NCI-H460 (cell line): ENCODE data around the gene SIAH3. TPM values are rescaled to one million over a fixed set of nuclear protein-coding genes. Genes with fewer than 3 reads are reported as not detected.
"Not testable (repeated sequence)": the region's sequence is repeated elsewhere in the genome, so short reads cannot be mapped to it uniquely, and the experiment has no call there.

ENCODE experiments used
- DNase-seq: peaks from one replicate; pipeline ENCODE4 v3.0.0-alpha.2; 2016; ENCODE audit warnings: low read depth; ENCODE audit errors: extremely low read depth
- total RNA-seq: library from RNA; depleted of rRNA; stranded (reverse); fragments of >200 nt; shearing (Covaris generic); gene quantifications from 2 replicates; pipeline ENCODE4 v1.2.3, GENCODE V29; 2014

SIAH3 gene
- total RNA-seq, 1 experiment from 2014 or later: not detected

- no peak for DNase-seq
Measured at GRCh38 chr13:45784755-45785675, 66.5 kb downstream of the SIAH3 start.

DNA sequence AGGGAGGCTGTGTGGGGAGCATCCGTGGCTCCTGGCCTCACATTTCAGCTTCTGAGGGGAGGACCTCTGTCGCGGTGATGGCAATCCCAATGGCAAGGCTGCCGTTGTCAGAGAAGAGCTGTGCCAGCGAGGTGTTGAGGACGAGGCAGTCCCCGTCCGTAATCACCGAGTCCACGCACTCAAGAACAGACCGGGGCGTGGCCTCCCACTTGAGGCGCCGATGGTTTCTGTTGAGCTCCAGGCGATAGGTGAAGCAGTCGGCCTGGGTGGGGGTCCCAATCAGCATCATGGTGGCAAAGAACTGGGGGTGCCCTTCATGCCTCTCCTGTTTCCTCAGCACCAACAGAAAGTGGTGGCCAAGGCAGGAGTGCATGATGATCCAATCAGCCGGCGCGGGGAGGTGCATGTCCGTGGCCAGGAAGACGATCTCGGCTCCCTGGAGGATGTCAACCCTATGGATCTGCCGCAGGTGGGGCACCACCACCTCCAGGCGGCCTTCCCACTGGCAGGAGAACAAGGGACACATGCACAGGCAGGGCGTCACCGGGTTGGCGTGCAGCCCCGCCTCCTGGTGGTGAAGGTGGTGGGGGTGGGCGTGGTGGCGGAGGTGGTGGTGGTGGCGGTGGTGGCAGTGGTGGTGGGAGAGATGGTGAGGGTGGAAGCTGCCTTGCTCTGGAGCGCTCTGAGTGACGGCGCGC, 68.1 kb downstream of the SIAH3 start:
- no peak for DNase-seq

- no peak for DNase-seq
Measured at GRCh38 chr13:45782327-45783045, 69.1 kb downstream of the SIAH3 start.

DNA sequence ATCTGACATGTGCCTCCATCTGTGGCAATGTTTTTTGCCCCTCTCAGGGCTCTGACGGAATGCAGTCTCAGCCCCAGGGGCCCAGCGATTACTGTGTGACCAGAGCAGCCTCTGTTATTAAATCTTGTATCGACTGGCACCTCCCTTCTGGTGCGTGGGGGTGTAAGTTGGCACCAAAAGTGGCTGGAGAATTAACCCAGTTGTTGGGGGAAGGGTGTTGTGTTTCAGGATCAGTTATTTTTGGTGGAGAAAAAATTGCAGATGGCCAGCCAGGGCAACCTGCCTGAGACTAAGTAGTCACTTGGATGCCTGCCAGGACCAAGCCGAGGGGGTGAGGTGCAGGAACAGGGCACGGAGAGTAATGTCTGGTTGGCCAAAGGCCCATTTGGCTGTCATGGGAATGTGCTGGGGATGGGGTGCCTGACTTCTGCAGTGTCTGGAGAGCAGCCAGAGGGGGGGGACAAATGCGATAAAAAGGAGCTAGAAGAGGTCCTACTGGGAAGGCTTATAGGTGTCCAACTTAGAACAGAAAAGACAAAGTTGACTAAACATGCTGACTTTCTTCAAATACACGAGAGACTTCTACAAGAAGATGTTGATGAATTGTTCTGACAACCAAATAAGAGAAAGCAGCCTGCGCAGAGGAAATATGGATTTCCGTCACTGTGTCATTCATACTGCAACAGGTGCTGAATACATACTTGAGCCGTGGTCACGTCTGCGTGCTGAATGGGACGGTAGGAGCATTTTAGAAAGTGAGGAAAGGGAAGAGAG, 69.8 kb downstream of the SIAH3 start:
- DNase-seq: peak; percentile 7

GRCh38 chr13:45779901-45780300, 71.7 kb downstream of the SIAH3 start:
- DNase-seq: peak; percentile 78

GRCh38 chr13:45778882-45779281, 72.7 kb downstream of the SIAH3 start:
- DNase-seq: no peak

GRCh38 chr13:45776748-45777147, 74.8 kb downstream of the SIAH3 start:
- no peak for DNase-seq

DNA sequence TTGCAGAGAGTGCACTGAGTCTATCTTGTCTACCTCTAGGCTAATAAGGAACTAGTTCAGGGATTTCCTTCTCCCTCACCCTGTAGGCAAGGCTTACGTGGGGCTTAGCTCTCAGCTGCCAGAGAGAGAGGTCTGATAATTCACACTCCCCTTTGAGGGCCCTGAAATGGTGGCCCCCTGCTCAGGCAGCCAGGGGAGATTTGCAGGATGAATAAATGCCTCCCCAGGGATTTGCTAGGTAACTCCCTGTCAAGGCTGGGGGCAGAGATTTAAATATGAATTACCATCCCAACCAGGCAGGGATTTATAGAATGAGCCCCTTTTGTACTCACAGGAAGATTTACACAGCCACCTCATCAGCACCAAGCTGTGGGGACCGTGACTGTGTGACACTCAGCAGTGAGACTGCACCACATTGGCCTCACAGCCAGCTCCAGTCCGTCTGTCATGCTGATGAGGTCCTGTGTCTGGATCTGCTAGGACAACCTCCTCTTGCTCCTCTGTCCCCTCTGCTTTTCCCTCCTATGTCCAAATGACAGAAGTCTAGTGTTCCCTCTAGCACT, 76.1 kb downstream of the SIAH3 start:
- DNase-seq: no peak

- DNase-seq: no peak
Measured at GRCh38 chr13:45773944-45774343, 77.6 kb downstream of the SIAH3 start.

GRCh38 chr13:45773236-45773635, 78.3 kb downstream of the SIAH3 start:
- DNase-seq: no peak

DNA sequence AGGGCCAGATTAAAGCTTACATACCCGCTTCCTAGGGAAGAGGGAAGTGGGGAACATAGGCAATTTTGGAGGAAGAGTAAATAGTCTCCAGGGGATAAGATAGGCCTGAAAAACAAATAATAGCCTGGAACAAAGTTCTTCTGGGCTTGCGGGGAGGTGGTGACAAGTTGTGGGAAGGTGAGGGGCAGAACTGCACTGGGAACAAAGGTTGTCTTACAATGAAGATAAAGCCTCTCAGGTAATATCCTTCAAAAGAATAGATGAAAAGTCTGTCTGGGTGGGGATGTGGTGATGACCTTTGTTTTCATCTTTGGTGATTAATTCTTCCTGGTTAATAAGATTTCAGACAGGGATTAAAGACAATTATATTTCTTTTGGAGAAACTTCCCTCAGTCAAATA, 80.7 kb downstream of the SIAH3 start:
- DNase-seq: no peak

- DNase-seq: no peak
Measured at GRCh38 chr13:45768656-45769479, 82.7 kb downstream of the SIAH3 start.

DNA sequence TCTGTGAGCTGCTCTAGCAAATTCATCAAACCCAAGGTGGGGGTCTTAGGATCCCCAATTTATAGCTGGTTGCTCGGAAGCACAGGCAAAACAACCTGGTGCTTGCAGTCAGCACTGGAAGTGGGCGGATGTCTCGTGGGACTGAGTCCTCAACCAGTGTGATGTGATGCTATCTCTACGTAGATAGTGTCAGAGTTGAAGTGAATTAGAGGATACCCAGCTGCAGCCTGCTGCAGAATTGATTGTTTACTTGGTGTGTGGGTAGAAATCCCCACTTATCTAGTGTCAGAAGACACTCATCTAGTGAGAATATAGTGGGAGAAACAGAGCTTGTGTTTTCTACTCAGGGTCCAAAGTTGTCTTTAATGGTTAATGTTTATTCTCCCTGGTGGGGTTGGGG, 86.1 kb downstream of the SIAH3 start:
- no peak for DNase-seq

- no peak for DNase-seq
Measured at GRCh38 chr13:45763419-45763818, 88.1 kb downstream of the SIAH3 start.

GRCh38 chr13:45757589-45757988, 94.0 kb downstream of the SIAH3 start:
- DNase-seq: not testable (repeated sequence)

- not testable (repeated sequence) for DNase-seq
Measured at GRCh38 chr13:45756498-45756897, 95.1 kb downstream of the SIAH3 start.

DNA sequence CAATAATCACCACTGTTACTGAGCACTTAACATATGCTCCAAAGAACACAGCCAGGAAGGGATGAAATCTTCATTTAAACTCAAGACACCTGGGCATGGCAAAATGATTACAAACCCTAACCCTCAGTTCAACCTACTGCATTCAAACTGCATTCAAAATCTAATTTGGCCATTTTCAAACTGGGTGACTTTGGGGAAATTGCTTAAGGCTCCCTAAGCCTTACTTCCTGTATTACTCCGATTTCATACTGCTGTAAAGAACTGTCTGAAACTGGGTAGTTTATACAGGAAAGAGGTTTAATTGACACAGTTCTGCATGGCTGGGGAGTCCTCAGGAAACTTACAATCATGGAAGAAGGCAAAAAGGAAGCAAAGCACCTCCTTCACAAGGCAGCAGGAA, 99.0 kb downstream of the SIAH3 start:
- DNase-seq: no peak

DNA sequence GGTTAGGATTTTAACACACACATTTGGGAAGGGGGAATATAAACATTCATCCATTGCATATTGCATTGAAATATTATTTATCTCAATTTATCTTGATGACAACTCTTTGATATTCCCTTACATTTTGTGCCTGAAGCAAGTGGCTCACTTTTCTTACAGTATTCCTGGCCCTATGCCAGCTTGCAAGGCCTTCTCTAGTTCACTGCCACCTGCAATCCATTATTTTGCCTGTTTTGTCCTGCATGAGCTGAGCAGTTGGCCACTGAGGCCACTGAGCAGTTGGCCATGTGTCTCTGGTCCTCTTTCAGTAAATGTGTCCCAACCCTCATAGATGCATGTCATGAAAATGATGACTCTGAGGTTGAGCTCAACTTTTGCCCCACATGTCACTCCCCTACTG, 99.7 kb downstream of the SIAH3 start:
- DNase-seq: no peak

DNA sequence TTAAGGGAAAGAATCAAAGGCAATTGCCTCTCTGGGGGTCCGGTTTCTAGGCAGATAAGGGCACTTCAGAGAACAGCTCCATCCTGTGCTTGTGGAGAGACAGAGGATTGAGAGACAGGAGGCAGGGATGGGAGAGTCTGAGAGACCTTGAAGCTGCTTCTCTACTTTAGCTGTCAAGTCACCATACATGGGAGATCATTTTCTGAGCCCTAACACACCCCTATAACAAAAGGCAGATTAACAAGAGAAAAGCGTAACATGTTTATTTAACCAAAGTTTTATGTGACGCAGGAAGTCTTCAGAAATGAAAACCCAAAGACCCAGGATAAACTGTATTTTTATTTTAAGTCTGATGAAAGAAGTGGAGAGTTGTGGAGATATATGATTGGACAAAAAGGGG, 101.0 kb downstream of the SIAH3 start:
- DNase-seq: no peak
